Measurements from ENCODE around the gene KRT86. TPM values are rescaled to one million over a fixed set of nuclear protein-coding genes. Genes with fewer than 3 reads are reported as not detected.

KRT86 gene
- total and polyA plus RNA-seq, 2 of the 8 experiments (the other 6 are each of a cell fraction or from before 2014, with no cell fraction given): 0.12 TPM; not detected in 1

DNA sequence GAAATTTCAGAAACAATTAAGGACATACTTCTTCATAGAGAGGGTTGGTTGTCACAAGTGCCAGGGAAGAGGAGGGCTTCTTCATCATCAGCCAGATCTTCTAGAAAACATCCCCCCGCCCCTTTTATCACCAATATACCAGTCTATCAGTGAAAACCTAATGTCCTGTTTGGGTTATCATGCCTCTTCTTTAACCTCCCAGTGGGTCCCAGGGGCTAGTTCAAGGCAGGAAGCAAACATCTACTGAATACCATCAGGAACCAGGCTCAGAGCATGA lies 13.3 kb upstream of the KRT86 start:
- 85% methylated on average over 1 of the region's 1 CpG; no CpG with 5 or more reads in 1 of the 2 experiments for WGBS, 2 experiments (ENCODE audit: extremely low coverage in 1 of 2, insufficient coverage in 1 of 2, insufficient read length in 1 of 2, insufficient replicate concordance in 2 of 2, low coverage in 1 of 2, low lambda C conversion rate in 2 of 2, missing lambda C conversion rate in 1 of 2)
- ChIA-PET POLR2A (ENCODE audit: partially characterized antibody) (no interaction called here), CTCF (ENCODE audit: partially characterized antibody) (no interaction called here)
- H2AFZ ChIP-seq (ENCODE audit: low read length): no peak overlapping the region
- H3K4ac ChIP-seq (replicated peaks; ENCODE audit: insufficient read length, low read depth, low read length): no peak overlapping the region
- no peak overlapping the region for H4K91ac ChIP-seq (replicated peaks; ENCODE audit: insufficient read length, low read length)
- H3K18ac ChIP-seq (ENCODE audit: extremely low read depth, low read length): no peak overlapping the region
- TF ChIP-seq TEAD4 (IDR thresholded peaks at IDR 0.05; ENCODE audit: low read depth, low read length): no peak
- no peak for TF ChIP-seq EGR1 (IDR thresholded peaks at IDR 0.05; ENCODE audit: borderline replicate concordance, low read depth, low read length)
- no peak for TF ChIP-seq EZH2 (IDR thresholded peaks at IDR 0.05; ENCODE audit: low read depth, low read length, severe bottlenecking)
- TF ChIP-seq SIRT6 (IDR thresholded peaks at IDR 0.05; ENCODE audit: low read length): no peak
- TF ChIP-seq GTF2F1 (IDR thresholded peaks at IDR 0.05; ENCODE audit: borderline replicate concordance, low read depth, low read length): no peak
- TF ChIP-seq CEBPB (IDR thresholded peaks at IDR 0.05; ENCODE audit: low read depth, low read length): no peak
- no peak for TF ChIP-seq ZNF274 (IDR thresholded peaks at IDR 0.05; ENCODE audit: borderline replicate concordance, extremely low read depth, low read length)
- TF ChIP-seq SP1 (IDR thresholded peaks at IDR 0.05; ENCODE audit: low read depth, low read length): no peak
- TF ChIP-seq TAF7 (optimal IDR thresholded peaks at IDR 0.05; ENCODE audit: borderline replicate concordance, low read depth, low read length): no peak
- no peak for TF ChIP-seq RXRA (IDR thresholded peaks at IDR 0.05; ENCODE audit: insufficient read depth, low read depth, low read length)
- TF ChIP-seq, protein P1, sequence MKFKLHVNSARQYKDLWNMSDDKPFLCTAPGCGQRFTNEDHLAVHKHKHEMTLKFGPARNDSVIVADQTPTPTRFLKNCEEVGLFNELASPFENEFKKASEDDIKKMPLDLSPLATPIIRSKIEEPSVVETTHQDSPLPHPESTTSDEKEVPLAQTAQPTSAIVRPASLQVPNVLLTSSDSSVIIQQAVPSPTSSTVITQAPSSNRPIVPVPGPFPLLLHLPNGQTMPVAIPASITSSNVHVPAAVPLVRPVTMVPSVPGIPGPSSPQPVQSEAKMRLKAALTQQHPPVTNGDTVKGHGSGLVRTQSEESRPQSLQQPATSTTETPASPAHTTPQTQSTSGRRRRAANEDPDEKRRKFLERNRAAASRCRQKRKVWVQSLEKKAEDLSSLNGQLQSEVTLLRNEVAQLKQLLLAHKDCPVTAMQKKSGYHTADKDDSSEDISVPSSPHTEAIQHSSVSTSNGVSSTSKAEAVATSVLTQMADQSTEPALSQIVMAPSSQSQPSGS (IDR thresholded peaks at IDR 0.05; ENCODE audit: low read length): no peak
- no peak for TF ChIP-seq TCF12 (IDR thresholded peaks at IDR 0.05; ENCODE audit: low read depth, low read length)
- no peak for TF ChIP-seq RFX5 (IDR thresholded peaks at IDR 0.05; ENCODE audit: borderline replicate concordance, low read depth, low read length)
- no peak for TF ChIP-seq ASH2L (IDR thresholded peaks at IDR 0.05; ENCODE audit: low read length)
- no peak for TF ChIP-seq BACH1 (IDR thresholded peaks at IDR 0.05; ENCODE audit: low read length)
- H3K79me2 ChIP-seq (ENCODE audit: control insufficient read depth in 1 of 2, insufficient read depth in 2 of 2, low read length in 2 of 2): no peaks in the 10 kb centered on the region
- H3K4me3 ChIP-seq (ENCODE audit: extremely low read depth in 1 of 4, insufficient read depth in 2 of 4, low read depth in 3 of 4, low read length in 4 of 4): no peak overlapping the region
- H3K9ac ChIP-seq (replicated peaks in 1 of 4; ENCODE audit: extremely low read depth in 1 of 4, low read depth in 3 of 4, low read length in 3 of 4): no peak overlapping the region
- H2BK5ac ChIP-seq (ENCODE audit: low read depth, low read length): no peak overlapping the region
- no peak overlapping the region for H2BK120ac ChIP-seq (replicated peaks; ENCODE audit: low read depth, low read length)
- H3K23ac ChIP-seq (ENCODE audit: insufficient read length): no peak overlapping the region
- H3K9me3 ChIP-seq (ENCODE audit: insufficient read depth in 2 of 2, low read depth in 1 of 2, low read length in 1 of 2): peaks cover 2 to 7% of the 10 kb centered on the region in 2 experiments; a peak in 2 of 4 replicates
- no peak overlapping the region for H4K8ac ChIP-seq (ENCODE audit: extremely low read depth, insufficient read depth, low read length)
- peaks cover 14 to 35% (median 32%) of the 10 kb centered on the region in 4 experiments for H3K27me3 ChIP-seq (replicated peaks in 1 of 4; ENCODE audit: control insufficient read depth in 3 of 4, extremely low read depth in 1 of 4, insufficient read depth in 3 of 4, low read length in 3 of 4)
- no peak overlapping the region for H2BK12ac ChIP-seq (ENCODE audit: low read depth, low read length)
- H3K23me2 ChIP-seq (ENCODE audit: low read depth, low read length): peaks cover 3% of the 10 kb centered on the region; the same call in 1 of the 2 replicates
- no peaks in the 10 kb centered on the region for H4K20me1 ChIP-seq (replicated peaks in 1 of 2; ENCODE audit: control insufficient read depth in 1 of 2, insufficient read depth in 2 of 2, low read length in 2 of 2)
- no peak for DNase-seq (ENCODE audit: low read depth in 1 of 2, low spot score in 2 of 2)
- H4K5ac ChIP-seq (ENCODE audit: insufficient read length, low read depth, low read length): no peak overlapping the region
- H3K14ac ChIP-seq (ENCODE audit: insufficient read length): no peak overlapping the region
- no peaks in the 10 kb centered on the region for H3K79me1 ChIP-seq (ENCODE audit: low read depth, low read length)
- no peak overlapping the region for H3K56ac ChIP-seq (replicated peaks; ENCODE audit: insufficient read length, low read depth, low read length)
- peaks cover 0 to 6% (median under 1%) of the 10 kb centered on the region in 4 experiments; a peak in 3 of 7 replicates for H3K4me1 ChIP-seq (replicated peaks in 1 of 4; ENCODE audit: control insufficient read depth in 3 of 4, insufficient read depth in 4 of 4, low read length in 3 of 4)
- no peaks in the 10 kb centered on the region for H3K36me3 ChIP-seq (ENCODE audit: control insufficient read depth in 2 of 4, insufficient read depth in 4 of 4, low read length in 3 of 4)
- H3K27ac ChIP-seq (ENCODE audit: low read depth, low read length): no peak overlapping the region
- H2AK5ac ChIP-seq (ENCODE audit: low read depth, low read length): no peak overlapping the region
- no peak overlapping the region for H2BK20ac ChIP-seq (ENCODE audit: low read length)
- no peak overlapping the region for H2BK15ac ChIP-seq (ENCODE audit: low read length)
- no peak for FAIRE-seq
- no peak overlapping the region for H3K4me2 ChIP-seq (ENCODE audit: insufficient read depth in 1 of 2, low read depth in 2 of 2, low read length in 2 of 2)
